Activated T-cell treated with anti-CD3 and anti-CD28 coated beads for 1 hour (primary cell): ENCODE measurements around the gene NEK10.
"Not testable (repeated sequence)": the region's sequence is repeated elsewhere in the genome, so short reads cannot be mapped to it uniquely, and the experiment has no call there.

ENCODE experiments used
- DNase-seq: peaks from one replicate; pipeline ENCODE4 v3.0.0-alpha.2; 2020; ENCODE audit warnings: low read depth

Gene NEK10

GRCh38 chr3:27352047-27352446 is 17.1 kb downstream of the NEK10 start:
- no peak for DNase-seq

GRCh38 chr3:27349832-27350231 is 19.4 kb downstream of the NEK10 start:
- DNase-seq: no peak

- DNase-seq: no peak
These were observed 23.0 kb downstream of the NEK10 start for GRCh38 chr3:27345959-27346865.

GRCh38 chr3:27345493-27345892 is 23.7 kb downstream of the NEK10 start:
- no peak for DNase-seq

- no peak for DNase-seq
These were observed 24.1 kb downstream of the NEK10 start for GRCh38 chr3:27345045-27345444.

- DNase-seq: no peak
These were observed 25.0 kb downstream of the NEK10 start for GRCh38 chr3:27344192-27344591.

- DNase-seq: no peak
These were observed 26.9 kb downstream of the NEK10 start for GRCh38 chr3:27342267-27342666.

- no peak for DNase-seq
These were observed 28.6 kb downstream of the NEK10 start for GRCh38 chr3:27340534-27340933.

GRCh38 chr3:27335571-27335970 is 33.6 kb downstream of the NEK10 start:
- no peak for DNase-seq

- no peak for DNase-seq
These were observed 35.3 kb downstream of the NEK10 start for GRCh38 chr3:27333843-27334242.

GRCh38 chr3:27328982-27329762 is 40.0 kb downstream of the NEK10 start:
- not testable (repeated sequence) for DNase-seq

- DNase-seq: no peak
These were observed 42.3 kb downstream of the NEK10 start for GRCh38 chr3:27326629-27327545.

- DNase-seq: no peak
These were observed 43.0 kb downstream of the NEK10 start for GRCh38 chr3:27326202-27326601.

- no peak for DNase-seq
These were observed 43.8 kb downstream of the NEK10 start for GRCh38 chr3:27325419-27325818.

GRCh38 chr3:27324686-27325085 is 44.5 kb downstream of the NEK10 start:
- no peak for DNase-seq

- DNase-seq: no peak
These were observed 46.1 kb downstream of the NEK10 start for GRCh38 chr3:27323087-27323570.

GRCh38 chr3:27322634-27323033 is 46.5 kb downstream of the NEK10 start:
- no peak for DNase-seq

GRCh38 chr3:27319847-27320526 is 49.2 kb downstream of the NEK10 start:
- DNase-seq: no peak

- DNase-seq: no peak
These were observed 49.9 kb downstream of the NEK10 start for GRCh38 chr3:27319304-27319703.

GRCh38 chr3:27317096-27317495 is 52.1 kb downstream of the NEK10 start:
- DNase-seq: no peak

- no peak for DNase-seq
These were observed 54.2 kb downstream of the NEK10 start for GRCh38 chr3:27315003-27315402.
